ENCODE data around the gene CPLX1.

Gene CPLX1

DNA sequence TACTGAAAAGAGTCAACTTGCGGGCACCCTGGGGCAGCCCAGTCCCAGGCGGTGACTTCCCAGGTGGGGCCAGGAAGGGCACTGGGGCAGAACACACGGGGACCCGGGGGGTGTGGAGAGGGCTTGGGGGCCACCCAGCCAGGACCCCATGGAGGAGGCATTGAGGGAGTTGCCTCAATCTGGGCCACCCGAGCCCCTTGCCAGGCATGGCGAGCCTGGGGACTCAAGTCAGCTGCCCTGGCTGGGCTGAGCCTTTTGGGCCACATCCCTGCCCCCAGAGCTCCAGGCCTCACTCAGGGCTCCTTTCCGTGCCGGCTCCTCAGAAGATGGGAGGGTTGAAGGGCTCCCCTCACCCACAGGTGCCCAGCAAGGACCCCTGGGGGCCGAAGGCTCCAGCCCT is 6.6 kb upstream of the CPLX1 start:
- no peak for DNase-seq (ENCODE audit: low spot score)

- DNase-seq (ENCODE audit: low spot score): no peak
Measured at GRCh38 chr4:832108-832507, 6.2 kb upstream of the CPLX1 start.

DNA sequence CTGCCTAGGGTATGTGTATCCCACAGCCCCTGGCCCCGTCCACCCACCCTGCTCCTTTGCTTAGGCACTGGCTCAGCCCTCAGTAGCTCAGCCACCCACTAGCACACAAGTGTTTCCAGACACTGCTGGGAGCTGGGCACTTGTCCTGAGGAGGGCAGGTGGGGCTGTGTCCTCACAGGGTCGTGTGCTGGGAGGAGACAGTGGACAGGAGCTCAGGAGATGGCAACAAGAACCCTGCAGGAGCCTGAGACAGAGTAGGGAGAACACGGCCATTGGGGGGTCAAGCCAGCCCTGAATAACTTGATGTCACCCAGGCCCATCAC is 5.5 kb upstream of the CPLX1 start:
- DNase-seq (ENCODE audit: low spot score): no peak

- no peak for DNase-seq (ENCODE audit: low spot score)
Measured at GRCh38 chr4:830601-831482, 4.9 kb upstream of the CPLX1 start.

DNA sequence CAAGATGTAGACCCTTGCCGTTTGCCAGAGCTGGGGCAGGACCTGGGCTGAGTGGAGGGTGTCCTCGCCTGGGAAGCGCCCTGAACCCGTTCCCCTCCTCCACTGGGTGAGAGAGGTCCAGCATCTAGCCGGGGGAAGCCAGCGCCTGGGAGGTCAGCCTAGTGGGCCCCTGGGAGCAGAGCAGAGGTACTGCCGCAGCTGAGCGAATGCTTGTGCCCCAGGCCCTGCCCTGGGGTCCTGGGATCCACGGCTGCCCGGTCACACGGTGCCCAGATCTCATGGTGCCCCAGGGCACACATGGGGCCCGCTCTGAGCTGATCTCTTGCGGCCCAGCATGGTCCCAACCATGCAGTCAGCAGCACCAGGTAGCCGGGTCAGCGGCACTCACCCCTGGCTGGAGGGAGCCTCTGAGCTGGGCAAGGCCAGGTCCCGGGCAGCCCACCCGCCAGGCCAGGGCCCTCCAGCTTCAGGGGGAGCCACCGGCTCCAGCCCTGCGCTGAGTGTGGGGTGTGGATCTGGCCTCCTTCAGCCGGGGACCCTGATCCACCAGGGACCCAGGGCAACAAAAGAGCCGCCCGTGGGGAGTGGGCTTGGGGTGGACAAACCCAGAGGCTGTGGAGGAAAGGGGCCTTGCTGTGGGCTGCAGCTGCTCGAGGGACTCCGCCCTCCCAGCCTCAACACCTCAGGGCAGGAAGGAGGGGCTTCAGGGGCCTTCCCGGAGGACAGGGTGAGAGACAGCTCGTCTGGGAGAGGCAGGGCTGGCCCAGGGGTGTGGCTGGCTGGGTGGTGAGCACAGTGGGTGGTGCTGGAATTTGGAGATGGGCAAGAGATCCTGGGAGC is 4.1 kb upstream of the CPLX1 start:
- DNase-seq (ENCODE audit: low spot score): no peak

DNA sequence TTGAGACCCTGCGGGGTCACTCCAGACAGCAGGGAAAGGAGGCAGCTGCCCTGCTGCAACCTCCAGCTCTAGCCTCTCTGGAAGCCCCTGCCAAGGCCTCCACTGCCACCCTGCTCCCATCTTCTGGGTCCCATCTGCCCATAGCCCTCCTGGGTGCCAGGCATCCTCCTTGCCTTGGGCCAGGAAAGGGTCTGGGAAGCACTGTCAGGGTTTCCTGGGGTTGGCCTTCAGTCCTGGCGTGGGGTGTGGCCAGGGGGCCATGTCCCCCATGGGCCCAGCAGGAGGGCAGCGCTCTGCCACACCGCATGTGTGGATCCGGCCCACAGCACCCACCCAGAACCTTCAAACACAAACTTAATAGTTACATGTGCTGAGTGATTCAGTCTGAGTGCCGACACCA is 3.4 kb upstream of the CPLX1 start:
- no peak for DNase-seq (ENCODE audit: low spot score)

DNA sequence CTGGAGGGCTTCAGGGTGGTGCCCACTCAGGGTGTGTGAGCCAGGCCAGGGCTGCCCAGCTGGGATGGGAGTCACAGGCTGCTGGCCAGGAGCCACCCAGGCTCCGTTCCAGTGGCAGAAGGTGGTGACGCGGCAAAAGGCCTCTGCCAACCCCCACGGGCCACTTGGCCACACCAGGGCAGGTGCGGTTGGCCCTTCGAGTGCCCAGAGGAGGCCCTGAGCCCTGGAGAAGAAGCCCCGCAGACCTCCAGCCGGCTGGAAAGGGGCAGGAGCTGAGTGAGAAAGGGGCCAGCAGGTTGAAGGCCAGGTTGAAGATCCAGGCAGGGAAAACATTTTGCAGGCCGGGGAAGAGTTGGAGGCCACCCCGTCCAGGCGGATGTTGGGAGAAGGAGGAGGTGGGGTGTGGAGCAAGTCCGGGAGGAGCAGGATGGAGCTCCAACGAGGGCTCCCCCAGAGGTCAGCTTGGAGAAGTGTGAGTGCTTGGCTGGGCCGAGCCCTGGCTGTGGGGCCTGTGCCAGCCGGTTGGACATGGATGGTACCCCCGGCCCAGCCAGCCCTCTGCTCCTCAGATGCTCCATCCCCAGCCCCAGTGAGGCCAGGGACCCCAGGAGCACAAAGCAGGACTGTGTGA is 2.8 kb upstream of the CPLX1 start:
- peak; percentile 64 for DNase-seq (ENCODE audit: low spot score)

- DNase-seq (ENCODE audit: low spot score): peak; percentile 53
Measured at GRCh38 chr4:827209-828081, 1.5 kb upstream of the CPLX1 start.

- peak; percentile 60 for DNase-seq (ENCODE audit: low spot score)
Measured at GRCh38 chr4:826508-827208, 729 bp upstream of the CPLX1 start.

- DNase-seq (ENCODE audit: low spot score): peak; percentile 74
Measured at GRCh38 chr4:825063-825970, 612 bp downstream of the CPLX1 start.

- DNase-seq (ENCODE audit: low spot score): no peak
Measured at GRCh38 chr4:824461-825062, 1.4 kb downstream of the CPLX1 start.

DNA sequence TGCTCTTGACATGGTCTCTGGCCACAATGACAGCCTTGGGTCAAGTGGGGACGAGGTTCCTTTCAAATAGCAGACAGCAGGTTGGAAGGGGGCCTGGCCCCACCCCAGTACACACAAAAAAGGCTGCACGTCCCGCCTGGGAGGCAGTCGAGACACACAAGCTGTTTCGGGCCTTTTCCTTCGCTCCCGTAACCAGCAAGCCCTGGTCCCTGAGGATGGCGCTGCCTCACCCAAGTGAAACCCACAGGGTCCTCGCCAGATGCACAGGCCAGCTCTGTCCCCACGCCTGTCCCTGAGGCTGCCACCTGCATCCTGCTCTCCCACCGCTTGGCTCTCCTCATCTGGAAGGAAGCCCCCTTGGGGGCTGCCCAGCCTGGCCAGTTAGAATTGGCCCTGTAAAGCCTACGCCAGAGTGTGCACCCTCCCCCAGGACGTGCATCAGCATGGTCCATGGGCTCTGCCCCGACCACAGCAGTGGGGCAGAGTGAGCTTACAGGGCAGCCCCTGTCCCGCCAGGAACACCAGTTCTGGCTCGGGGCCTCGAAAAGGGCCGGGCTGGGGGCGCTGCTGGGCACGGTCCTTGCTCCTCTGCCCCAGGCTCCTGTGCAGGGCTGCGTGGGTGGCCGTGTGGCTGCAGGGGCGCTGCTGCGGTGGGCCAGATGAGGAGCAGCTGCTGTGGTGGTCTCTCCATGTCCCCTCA is 2.0 kb downstream of the CPLX1 start:
- no peak for DNase-seq (ENCODE audit: low spot score)

GRCh38 chr4:823176-823760 is 2.7 kb downstream of the CPLX1 start:
- DNase-seq (ENCODE audit: low spot score): no peak

GRCh38 chr4:822361-823175 is 3.4 kb downstream of the CPLX1 start:
- DNase-seq (ENCODE audit: low spot score): no peak

GRCh38 chr4:821631-822030 is 4.3 kb downstream of the CPLX1 start:
- no peak for DNase-seq (ENCODE audit: low spot score)

- no peak for DNase-seq (ENCODE audit: low spot score)
Measured at GRCh38 chr4:821181-821591, 4.7 kb downstream of the CPLX1 start.

- no peak for DNase-seq (ENCODE audit: low spot score)
Measured at GRCh38 chr4:820230-821172, 5.4 kb downstream of the CPLX1 start.
